ENCODE measurements around the gene TBC1D19. TPM values are rescaled to one million over a fixed set of nuclear protein-coding genes. Genes with fewer than 3 reads are reported as not detected.
"Not testable (repeated sequence)": the region's sequence is repeated elsewhere in the genome, so short reads cannot be mapped to it uniquely, and the experiment has no call there.

The TBC1D19 gene
- total RNA-seq, 1 experiment from 2014 or later, result 2.2 TPM

DNA sequence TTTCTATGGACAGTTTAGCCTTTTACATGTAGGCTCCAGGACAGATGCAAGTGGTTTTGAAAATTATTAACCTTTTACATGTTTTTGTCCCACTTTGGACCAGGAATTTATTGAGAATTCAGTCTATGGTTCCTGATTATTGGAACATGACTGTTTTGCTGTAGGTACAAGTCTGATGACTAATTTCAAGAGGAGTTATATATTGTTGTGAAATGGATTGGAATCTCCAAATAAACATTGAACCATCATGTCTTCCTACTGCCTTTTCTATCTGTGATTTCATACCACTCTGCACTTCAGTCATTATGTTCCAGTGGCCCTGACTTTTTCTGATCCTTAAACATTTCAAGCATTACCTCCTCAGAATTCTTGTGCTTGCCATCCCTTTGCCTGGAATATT lies 35.9 kb downstream of the TBC1D19 start:
- in situ Hi-C loops (cut with HindIII; ENCODE audit: low pct_unique_long_range_greater_than_20kb, low sequenced_read_pairs), result no loop called here
- H3K4me3 ChIP-seq (ENCODE audit: low read depth in 2 of 2, low read length in 2 of 2), result no peak overlapping the region
- ATAC-seq, result no peak
- intact Hi-C loops (cut with micrococcal nuclease; ENCODE audit: unreplicated experiment), result no loop called here
- no peak overlapping the region for H3K27ac ChIP-seq (ENCODE audit: low read length)
- H3K27me3 ChIP-seq (ENCODE audit: control insufficient read depth, insufficient read depth, low read length), result no peaks in the 10 kb centered on the region
- no peaks in the 10 kb centered on the region for H3K4me1 ChIP-seq (ENCODE audit: control insufficient read depth, insufficient read depth, low read length)
- ChIA-PET POLR2A (no interaction called here), CTCF (no interaction called here)
- no peaks in the 10 kb centered on the region for H3K36me3 ChIP-seq (ENCODE audit: control insufficient read depth, insufficient read depth, low read length)
- TF ChIP-seq TCF7L2 (IDR thresholded peaks at IDR 0.05; ENCODE audit: low read depth, low read length) (no peak), SIN3A (IDR thresholded peaks at IDR 0.05; ENCODE audit: borderline replicate concordance, insufficient read depth, low read depth, low read length) (no peak), POLR2AphosphoS5 (IDR thresholded peaks at IDR 0.05; ENCODE audit: low read depth, low read length) (no peak)
- TF ChIP-seq, protein P1, sequence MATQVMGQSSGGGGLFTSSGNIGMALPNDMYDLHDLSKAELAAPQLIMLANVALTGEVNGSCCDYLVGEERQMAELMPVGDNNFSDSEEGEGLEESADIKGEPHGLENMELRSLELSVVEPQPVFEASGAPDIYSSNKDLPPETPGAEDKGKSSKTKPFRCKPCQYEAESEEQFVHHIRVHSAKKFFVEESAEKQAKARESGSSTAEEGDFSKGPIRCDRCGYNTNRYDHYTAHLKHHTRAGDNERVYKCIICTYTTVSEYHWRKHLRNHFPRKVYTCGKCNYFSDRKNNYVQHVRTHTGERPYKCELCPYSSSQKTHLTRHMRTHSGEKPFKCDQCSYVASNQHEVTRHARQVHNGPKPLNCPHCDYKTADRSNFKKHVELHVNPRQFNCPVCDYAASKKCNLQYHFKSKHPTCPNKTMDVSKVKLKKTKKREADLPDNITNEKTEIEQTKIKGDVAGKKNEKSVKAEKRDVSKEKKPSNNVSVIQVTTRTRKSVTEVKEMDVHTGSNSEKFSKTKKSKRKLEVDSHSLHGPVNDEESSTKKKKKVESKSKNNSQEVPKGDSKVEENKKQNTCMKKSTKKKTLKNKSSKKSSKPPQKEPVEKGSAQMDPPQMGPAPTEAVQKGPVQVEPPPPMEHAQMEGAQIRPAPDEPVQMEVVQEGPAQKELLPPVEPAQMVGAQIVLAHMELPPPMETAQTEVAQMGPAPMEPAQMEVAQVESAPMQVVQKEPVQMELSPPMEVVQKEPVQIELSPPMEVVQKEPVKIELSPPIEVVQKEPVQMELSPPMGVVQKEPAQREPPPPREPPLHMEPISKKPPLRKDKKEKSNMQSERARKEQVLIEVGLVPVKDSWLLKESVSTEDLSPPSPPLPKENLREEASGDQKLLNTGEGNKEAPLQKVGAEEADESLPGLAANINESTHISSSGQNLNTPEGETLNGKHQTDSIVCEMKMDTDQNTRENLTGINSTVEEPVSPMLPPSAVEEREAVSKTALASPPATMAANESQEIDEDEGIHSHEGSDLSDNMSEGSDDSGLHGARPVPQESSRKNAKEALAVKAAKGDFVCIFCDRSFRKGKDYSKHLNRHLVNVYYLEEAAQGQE (IDR thresholded peaks at IDR 0.05; ENCODE audit: insufficient read depth in 1 of 2, low read depth in 2 of 2, low read length in 1 of 2), result no peak
- TF ChIP-seq, protein P2, sequence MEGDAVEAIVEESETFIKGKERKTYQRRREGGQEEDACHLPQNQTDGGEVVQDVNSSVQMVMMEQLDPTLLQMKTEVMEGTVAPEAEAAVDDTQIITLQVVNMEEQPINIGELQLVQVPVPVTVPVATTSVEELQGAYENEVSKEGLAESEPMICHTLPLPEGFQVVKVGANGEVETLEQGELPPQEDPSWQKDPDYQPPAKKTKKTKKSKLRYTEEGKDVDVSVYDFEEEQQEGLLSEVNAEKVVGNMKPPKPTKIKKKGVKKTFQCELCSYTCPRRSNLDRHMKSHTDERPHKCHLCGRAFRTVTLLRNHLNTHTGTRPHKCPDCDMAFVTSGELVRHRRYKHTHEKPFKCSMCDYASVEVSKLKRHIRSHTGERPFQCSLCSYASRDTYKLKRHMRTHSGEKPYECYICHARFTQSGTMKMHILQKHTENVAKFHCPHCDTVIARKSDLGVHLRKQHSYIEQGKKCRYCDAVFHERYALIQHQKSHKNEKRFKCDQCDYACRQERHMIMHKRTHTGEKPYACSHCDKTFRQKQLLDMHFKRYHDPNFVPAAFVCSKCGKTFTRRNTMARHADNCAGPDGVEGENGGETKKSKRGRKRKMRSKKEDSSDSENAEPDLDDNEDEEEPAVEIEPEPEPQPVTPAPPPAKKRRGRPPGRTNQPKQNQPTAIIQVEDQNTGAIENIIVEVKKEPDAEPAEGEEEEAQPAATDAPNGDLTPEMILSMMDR (IDR thresholded peaks at IDR 0.05), result no peak
- BruUV-seq (replicated peaks), result no TSS peak
- DNase-seq (ENCODE audit: low read depth, low spot score), result no peak
- H3K9me3 ChIP-seq (ENCODE audit: control insufficient read depth, insufficient read depth, low read depth, low read length), result no peaks in the 10 kb centered on the region

DNA sequence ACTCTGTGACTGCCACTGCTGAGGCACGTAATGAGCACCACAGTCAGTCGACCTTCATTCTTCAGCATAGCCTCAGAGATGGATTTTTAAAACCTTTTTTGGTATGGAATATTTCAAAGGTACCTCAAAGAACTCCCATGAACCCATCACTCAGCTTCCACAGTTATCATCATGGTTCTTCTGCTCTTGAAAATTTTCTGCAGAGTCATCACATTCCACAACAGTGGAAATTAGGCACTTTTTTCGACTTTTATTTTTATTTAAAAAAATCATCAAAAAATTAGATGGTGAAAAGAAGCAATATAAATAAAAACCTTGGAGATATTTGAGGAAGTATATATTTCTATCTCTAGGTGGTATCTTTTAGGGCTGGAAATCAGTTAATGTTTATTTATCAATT lies 37.5 kb downstream of the TBC1D19 start:
- DNase-seq (ENCODE audit: low read depth, low spot score) (no peak), ATAC-seq (no peak)
- H3K27ac ChIP-seq (ENCODE audit: low read length), result no peak overlapping the region
- POLR2A ChIA-PET, result no interaction called here
- no peaks in the 10 kb centered on the region for H3K36me3 ChIP-seq (ENCODE audit: control insufficient read depth, insufficient read depth, low read length)
- no TSS peak for BruUV-seq (replicated peaks)
- no peaks in the 10 kb centered on the region for H3K27me3 ChIP-seq (ENCODE audit: control insufficient read depth, insufficient read depth, low read length)
- no peaks in the 10 kb centered on the region for H3K4me1 ChIP-seq (ENCODE audit: control insufficient read depth, insufficient read depth, low read length)
- intact Hi-C loops (cut with micrococcal nuclease; ENCODE audit: unreplicated experiment) (no loop called here), in situ Hi-C loops (cut with HindIII; ENCODE audit: low pct_unique_long_range_greater_than_20kb, low sequenced_read_pairs) (no loop called here)
- H3K9me3 ChIP-seq (ENCODE audit: control insufficient read depth, insufficient read depth, low read depth, low read length), result no peaks in the 10 kb centered on the region
- CTCF ChIA-PET, result no interaction called here
- no peak for TF ChIP-seq POLR2AphosphoS5 (IDR thresholded peaks at IDR 0.05; ENCODE audit: low read depth, low read length)
- no peak overlapping the region for H3K4me3 ChIP-seq (ENCODE audit: low read depth in 2 of 2, low read length in 2 of 2)

DNA sequence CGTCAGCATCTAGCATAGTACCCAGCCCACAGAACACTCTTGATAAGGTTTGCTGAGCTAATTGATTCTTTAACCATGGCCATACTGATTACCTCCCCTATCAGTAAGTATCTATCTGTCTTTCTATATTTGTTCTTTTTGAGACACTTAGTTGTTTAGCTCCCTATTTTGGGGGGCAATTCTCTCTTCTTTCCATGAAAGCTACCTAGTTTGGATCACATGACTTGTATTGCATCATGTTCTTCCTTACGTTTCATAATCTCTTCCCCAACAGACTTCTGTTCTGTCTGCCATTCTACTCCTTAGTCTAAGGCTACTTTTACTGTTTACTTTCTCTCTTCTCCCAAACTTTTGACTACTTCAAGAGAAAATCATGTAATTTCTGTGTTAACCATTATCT lies 39.0 kb downstream of the TBC1D19 start:
- Histone ChIP-seq H3K4me1 (ENCODE audit: control insufficient read depth, insufficient read depth, low read length) (no peaks in the 10 kb centered on the region), H3K4me3 (ENCODE audit: low read depth in 2 of 2, low read length in 2 of 2) (no peak overlapping the region), H3K27me3 (ENCODE audit: control insufficient read depth, insufficient read depth, low read length) (no peaks in the 10 kb centered on the region), H3K9me3 (ENCODE audit: control insufficient read depth, insufficient read depth, low read depth, low read length) (no peaks in the 10 kb centered on the region), H3K27ac (ENCODE audit: low read length) (no peak overlapping the region), H3K36me3 (ENCODE audit: control insufficient read depth, insufficient read depth, low read length) (no peaks in the 10 kb centered on the region)
- POLR2A ChIA-PET, result no interaction called here
- in situ Hi-C loops (cut with HindIII; ENCODE audit: low pct_unique_long_range_greater_than_20kb, low sequenced_read_pairs) (no loop called here), intact Hi-C loops (cut with micrococcal nuclease; ENCODE audit: unreplicated experiment) (no loop called here)
- DNase-seq (ENCODE audit: low read depth, low spot score) (no peak), ATAC-seq (no peak)
- no TSS peak for BruUV-seq (replicated peaks)
- TF ChIP-seq, protein P1 (IDR thresholded peaks at IDR 0.05; ENCODE audit: insufficient read depth in 1 of 2, low read depth in 2 of 2, low read length in 1 of 2), result no peak
- TF ChIP-seq, protein P2 (IDR thresholded peaks at IDR 0.05), result no peak
- no peak for TF ChIP-seq TCF7L2 (IDR thresholded peaks at IDR 0.05; ENCODE audit: low read depth, low read length)
- no peak for TF ChIP-seq SIN3A (IDR thresholded peaks at IDR 0.05; ENCODE audit: borderline replicate concordance, insufficient read depth, low read depth, low read length)
- no peak for TF ChIP-seq POLR2AphosphoS5 (IDR thresholded peaks at IDR 0.05; ENCODE audit: low read depth, low read length)
- CTCF ChIA-PET, result no interaction called here

DNA sequence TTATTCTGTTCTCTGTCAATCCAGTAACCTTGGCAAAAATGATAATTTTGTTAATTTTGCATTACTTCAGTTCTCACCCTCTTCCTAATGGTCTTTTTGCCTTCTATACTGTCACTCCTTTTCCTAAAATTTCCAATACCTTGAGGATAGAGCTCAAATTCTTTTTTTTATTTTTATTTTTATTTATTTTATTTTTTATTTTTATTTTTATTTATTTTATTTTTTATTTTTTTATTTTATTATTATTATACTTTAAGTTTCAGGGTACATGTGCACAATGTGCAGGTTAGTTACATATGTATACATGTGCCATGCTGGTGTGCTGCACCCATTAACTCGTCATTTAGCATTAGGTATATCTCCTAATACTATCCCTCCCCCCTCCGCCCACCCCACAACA lies 42.8 kb downstream of the TBC1D19 start:
- BruUV-seq (replicated peaks); H3K27me3 ChIP-seq (ENCODE audit: control insufficient read depth, insufficient read depth, low read length); H3K4me3 ChIP-seq (ENCODE audit: low read depth in 2 of 2, low read length in 2 of 2); POLR2A ChIA-PET; H3K27ac ChIP-seq (ENCODE audit: low read length); ATAC-seq; H3K36me3 ChIP-seq (ENCODE audit: control insufficient read depth, insufficient read depth, low read length); CTCF ChIA-PET; in situ Hi-C loops (cut with HindIII; ENCODE audit: low pct_unique_long_range_greater_than_20kb, low sequenced_read_pairs); DNase-seq (ENCODE audit: low read depth, low spot score); intact Hi-C loops (cut with micrococcal nuclease; ENCODE audit: unreplicated experiment); H3K9me3 ChIP-seq (ENCODE audit: control insufficient read depth, insufficient read depth, low read depth, low read length); H3K4me1 ChIP-seq (ENCODE audit: control insufficient read depth, insufficient read depth, low read length): not testable (repeated sequence)

Measured in Panc1 (cell line).